Liver (tissue), 9 donors: ENCODE measurements around the gene BIN2. TPM values are rescaled to one million over a fixed set of nuclear protein-coding genes. Genes with fewer than 3 reads are reported as not detected.

Experiments used
- DNase-seq: peaks from one replicate; pipeline ENCODE4 v3.0.0-alpha.2; 2017; ENCODE audit warnings: low spot score
- H3K27ac ChIP-seq, 2 donors: one replicate each; pipeline ENCODE4 v1.7.0; 2013; ENCODE audit warnings: inconsistent platforms in 2 of 2, low read length in 2 of 2, control low read depth in 1 of 2, low read depth in 1 of 2, mild to moderate bottlenecking in 1 of 2
- H3K27me3 ChIP-seq, 4 donors: one replicate each; pipeline versions ENCODE4 v1.6.1 to v1.7.0; 2013; ENCODE audit warnings: low read length in 3 of 4, inconsistent platforms in 1 of 4, mild to moderate bottlenecking in 1 of 4, moderate library complexity in 1 of 4; ENCODE audit not compliant: control insufficient read depth in 4 of 4, insufficient read depth in 4 of 4
- H3K36me3 ChIP-seq, 4 donors: one replicate each; pipeline versions ENCODE4 v1.6.1 to v1.7.0; 2013; ENCODE audit warnings: low read length in 3 of 4, mild to moderate bottlenecking in 3 of 4, low read depth in 1 of 4, moderate library complexity in 1 of 4; ENCODE audit not compliant: control insufficient read depth in 4 of 4, insufficient read depth in 3 of 4
- H3K4me1 ChIP-seq, 4 donors: one replicate each; pipeline versions ENCODE4 v1.6.1 to v1.7.0; 2013; ENCODE audit warnings: low read length in 3 of 4, mild to moderate bottlenecking in 3 of 4, moderate library complexity in 1 of 4; ENCODE audit not compliant: control insufficient read depth in 4 of 4, insufficient read depth in 4 of 4
- H3K4me3 ChIP-seq, 3 donors: one replicate each; pipeline versions ENCODE4 v1.6.1 to v1.7.0; 2013; ENCODE audit warnings: low read length in 3 of 3, control low read depth in 1 of 3, low read depth in 1 of 3, mild to moderate bottlenecking in 1 of 3
- H3K9ac ChIP-seq, 2 donors: one replicate each; pipeline ENCODE4 v1.7.0; 2013; ENCODE audit warnings: low read length in 2 of 2, mild to moderate bottlenecking in 2 of 2, moderate library complexity in 2 of 2, control low read depth in 1 of 2, low read depth in 1 of 2
- H3K9me3 ChIP-seq, 4 donors: one replicate each; pipeline versions ENCODE4 v1.6.1 to v1.7.0; 2013; ENCODE audit warnings: low read length in 3 of 4; ENCODE audit not compliant: control insufficient read depth in 4 of 4
- ATF3 ChIP-seq: IDR thresholded peaks from 2 replicates; pipeline ENCODE4 v1.6.1; 2016; ENCODE audit warnings: antibody characterized with exemption
- CTCF ChIP-seq: fragments of 150-350 bp; IDR thresholded peaks from 2 replicates; pipeline ENCODE4 v1.5.1; 2017; ENCODE audit warnings: improper control_type of control experiment, low read depth, low read length; ENCODE audit not compliant: missing input control
- EGR1 ChIP-seq, 2 donors: IDR thresholded peaks; 2 replicates each; pipeline ENCODE4 v1.6.1; 2016 to 2018; ENCODE audit warnings: antibody characterized with exemption in 2 of 2, low read depth in 2 of 2
- FOXA1 ChIP-seq: IDR thresholded peaks from 2 replicates; pipeline ENCODE4 v1.6.1; 2016; ENCODE audit warnings: antibody characterized with exemption
- GABPA ChIP-seq, 2 donors: IDR thresholded peaks in 1 of 2; conservative IDR thresholded peaks in 1 of 2; 2 replicates each; pipeline ENCODE4 v1.6.1; 2016; ENCODE audit warnings: antibody characterized with exemption in 2 of 2, mild to moderate bottlenecking in 1 of 2, moderate library complexity in 1 of 2
- HNF4A ChIP-seq, 2 donors: conservative IDR thresholded peaks; 2 replicates each; pipeline ENCODE4 v1.6.1; 2016; ENCODE audit warnings: antibody characterized with exemption in 2 of 2, mild to moderate bottlenecking in 2 of 2
- HNF4G ChIP-seq: IDR thresholded peaks from 2 replicates; pipeline ENCODE4 v1.6.1; 2016; ENCODE audit warnings: antibody characterized with exemption
- MAX ChIP-seq: IDR thresholded peaks from 2 replicates; pipeline ENCODE4 v1.6.1; 2016; ENCODE audit warnings: antibody characterized with exemption
- REST ChIP-seq: IDR thresholded peaks from 2 replicates; pipeline ENCODE4 v1.6.1; 2016; ENCODE audit warnings: antibody characterized with exemption, mild to moderate bottlenecking
- RXRA ChIP-seq, 2 donors: IDR thresholded peaks; 2 replicates each; pipeline ENCODE4 v1.6.1; 2017 to 2018; ENCODE audit warnings: antibody characterized with exemption in 2 of 2, mild to moderate bottlenecking in 1 of 2
- SP1 ChIP-seq: IDR thresholded peaks from 2 replicates; pipeline ENCODE4 v1.6.1; 2018; ENCODE audit warnings: antibody characterized with exemption, mild to moderate bottlenecking
- TAF1 ChIP-seq: conservative IDR thresholded peaks from 2 replicates; pipeline ENCODE4 v1.6.1; 2016; ENCODE audit warnings: antibody characterized with exemption, mild to moderate bottlenecking
- ZBTB33 ChIP-seq: IDR thresholded peaks from 2 replicates; pipeline ENCODE4 v1.6.1; 2016; ENCODE audit warnings: antibody characterized with exemption
- WGBS: extraction: QIAGEN DNeasy Blood & Tissue Kit; methylation state at CpG from one replicate; pipeline ENCODE4 v1.1.7; 2013; 5-methylcytosine and 5-hydroxymethylcytosine counted together
- polyA plus RNA-seq, 2 donors: library from polyadenylated mRNA; stranded (reverse) in 1 of 2; unstranded in 1 of 2; fragments of 200-250 nt in 1 of 2; fragments of >200 nt in 1 of 2; fragmentation: Nextera tagmentation in 1 of 2; extraction: Ambion mirVana in 1 of 2; gene quantifications; one replicate each; pipeline versions ENCODE4 v1.2.1 to v1.2.3, GENCODE V29; 2013 to 2015
- total RNA-seq, 2 donors: library from RNA; depleted of rRNA; stranded (reverse); fragments of >200 nt; gene quantifications; one replicate each; pipeline ENCODE4 v1.2.3, GENCODE V29; 2014
- donor health status: healthy.
- donor health status: healthy.
- donor health status: healthy.
- donor health status: healthy.
- donor health status: healthy.

Gene BIN2
- total and polyA plus RNA-seq, 4 donors: 1.9 to 10.2 (median 4.4) TPM

GRCh38 chr12:51242876-51243275 is 81.1 kb downstream of the BIN2 start:
- Histone ChIP-seq H3K9me3 (no peaks in the 10 kb centered on the region), H3K27me3 (no peaks in the 10 kb centered on the region), H3K27ac (no peak overlapping the region), H3K36me3 (peaks cover 7 to 32% (median 27%) of the 10 kb centered on the region in 4 donors), H3K9ac (no peak overlapping the region), H3K4me1 (peaks cover 1 to 26% (median 18%) of the 10 kb centered on the region in 4 donors), H3K4me3 (no peak overlapping the region)
- no peak for TF ChIP-seq SP1
- TF ChIP-seq ZBTB33: no peak
- no peak for TF ChIP-seq HNF4A (conservative IDR thresholded peaks at IDR 0.05)
- TF ChIP-seq MAX: no peak
- TF ChIP-seq GABPA (IDR thresholded peaks at IDR 0.05 in 1 of 2, conservative IDR thresholded peaks at IDR 0.05 in 1 of 2): no peak
- TF ChIP-seq ATF3: no peak
- no peak for TF ChIP-seq EGR1 (IDR thresholded peaks at IDR 0.05; ENCODE audit: low read depth in 2 of 2)
- no peak for TF ChIP-seq RXRA (IDR thresholded peaks at IDR 0.05)
- no peak for TF ChIP-seq HNF4G
- TF ChIP-seq FOXA1: no peak
- no peak for TF ChIP-seq CTCF
- TF ChIP-seq TAF1: no peak
- WGBS: 63% methylated on average over 7 of the region's 7 CpGs
- DNase-seq: no peak

GRCh38 chr12:51242120-51242519 is 81.9 kb downstream of the BIN2 start:
- H3K36me3 ChIP-seq: peaks cover 7 to 32% (median 27%) of the 10 kb centered on the region in 4 donors
- DNase-seq: no peak
- H3K27ac ChIP-seq: no peak overlapping the region

More at GRCh38 chr12:51242120-51242519, 81.9 kb downstream of the BIN2 start:
- Histone ChIP-seq H3K4me1 (peaks cover 1 to 24% (median 17%) of the 10 kb centered on the region in 4 donors), H3K9ac (no peak overlapping the region), H3K27me3 (no peaks in the 10 kb centered on the region), H3K9me3 (no peaks in the 10 kb centered on the region), H3K4me3 (no peak overlapping the region)
- WGBS: 81% methylated on average over 7 of the region's 7 CpGs
- no peak for TF ChIP-seq ATF3
- TF ChIP-seq REST: no peak
- no peak for TF ChIP-seq HNF4A (conservative IDR thresholded peaks at IDR 0.05)
- no peak for TF ChIP-seq GABPA (IDR thresholded peaks at IDR 0.05 in 1 of 2, conservative IDR thresholded peaks at IDR 0.05 in 1 of 2)
